Panc1 (cell line): ENCODE measurements around the gene SGSH. TPM values are rescaled to one million over a fixed set of nuclear protein-coding genes. Genes with fewer than 3 reads are reported as not detected.

ENCODE experiments used
- ATAC-seq: fragments of 200-7000 bp; cut with Tn5 transposase; 2 replicates; pipeline ENCODE4 v1.9.1; 2020; ENCODE audit warnings: mild to moderate bottlenecking, moderate library complexity
- BruUV-seq: library from RNA; stranded (reverse); fragments of 400-500 nt; replicated peaks from 2 replicates; lab custom pipeline; 2021; lab: Mats Ljungman, UMichigan
- CTCF ChIA-PET: fragments of 300-600 bp; sonication (Branson Sonifier 250); formaldehyde crosslinking; loops from one replicate; lab custom pipeline; 2022; ENCODE audit warnings: antibody characterized with exemption; lab: Charles Lee
- POLR2A ChIA-PET: fragments of 300-600 bp; sonication (Branson Sonifier 250); formaldehyde crosslinking; loops from one replicate; lab custom pipeline; 2022; ENCODE audit warnings: antibody characterized with exemption; lab: Charles Lee
- DNase-seq: peaks from one replicate; pipeline ENCODE4 v3.0.0-alpha.2; 2010; ENCODE audit warnings: low read depth, low spot score
- H3K27ac ChIP-seq: 2 replicates; pipeline ENCODE4 v1.5.1; 2011; ENCODE audit warnings: mild to moderate bottlenecking, low read length, inconsistent platforms
- H3K27me3 ChIP-seq: fragments of 200-500 bp; sonication (Bioruptor generic); 2 replicates; pipeline ENCODE4 v1.6.0; 2014; ENCODE audit warnings: low read length, inconsistent platforms; ENCODE audit not compliant: control insufficient read depth, insufficient read depth
- H3K36me3 ChIP-seq: fragments of 200-500 bp; sonication (Bioruptor generic); 2 replicates; pipeline ENCODE4 v1.5.1; 2014; ENCODE audit warnings: inconsistent platforms, mild to moderate bottlenecking, low read length, moderate library complexity; ENCODE audit not compliant: control insufficient read depth, insufficient read depth
- H3K4me1 ChIP-seq: 2 replicates; pipeline ENCODE4 v1.5.1; 2011; ENCODE audit warnings: inconsistent platforms, mild to moderate bottlenecking, low read length, moderate library complexity; ENCODE audit not compliant: control insufficient read depth, insufficient read depth
- H3K4me3 ChIP-seq, 2 experiments: 2 replicates each; pipeline ENCODE4 v1.5.1; 2011 to 2012; ENCODE audit warnings: low read depth in 2 of 2, low read length in 2 of 2, mild to moderate bottlenecking in 2 of 2, inconsistent platforms in 1 of 2, moderate library complexity in 1 of 2
- H3K9me3 ChIP-seq: fragments of 200-500 bp; sonication (Bioruptor generic); 2 replicates; pipeline ENCODE4 v1.5.1; 2014; ENCODE audit warnings: low read depth, mild to moderate bottlenecking, inconsistent platforms, low read length, moderate library complexity; ENCODE audit not compliant: control insufficient read depth, insufficient read depth
- CTCF ChIP-seq: fragments of 450-650 bp; IDR thresholded peaks from 2 replicates; pipeline ENCODE4 v1.5.1; 2017; ENCODE audit warnings: mild to moderate bottlenecking
- POLR2AphosphoS5 ChIP-seq: IDR thresholded peaks from 2 replicates; pipeline ENCODE4 v1.6.1; 2012; ENCODE audit warnings: mild to moderate bottlenecking, low read depth, low read length, moderate library complexity
- REST ChIP-seq, 2 experiments: IDR thresholded peaks; 2 replicates each; pipeline ENCODE4 v1.6.1; 2011 to 2012; ENCODE audit warnings: low read depth in 2 of 2, control low read depth in 1 of 2, low read length in 1 of 2, mild to moderate bottlenecking in 1 of 2, moderate library complexity in 1 of 2; ENCODE audit not compliant: insufficient read depth in 1 of 2
- SIN3A ChIP-seq: IDR thresholded peaks from 2 replicates; pipeline ENCODE4 v1.6.1; 2012; ENCODE audit warnings: low read depth, mild to moderate bottlenecking, low read length, moderate library complexity, borderline replicate concordance; ENCODE audit not compliant: insufficient read depth
- TCF7L2 ChIP-seq: IDR thresholded peaks from 2 replicates; pipeline ENCODE4 v1.6.1; 2011; ENCODE audit warnings: mild to moderate bottlenecking, low read depth, low read length, inconsistent platforms
- in situ Hi-C: cut with HindIII; loops from 2 replicates; pipeline ENCODE4 v1.10.0; 2016; ENCODE audit warnings: low sequenced_read_pairs, low pct_unique_long_range_greater_than_20kb
- intact Hi-C: fragments of 100-400 bp; cut with micrococcal nuclease; formaldehyde crosslinking; loops from one replicate; pipeline ENCODE4 v1.10.0; 2022; ENCODE audit not compliant: unreplicated experiment
- total RNA-seq: library from RNA; stranded (reverse); gene quantifications from one replicate; pipeline ENCODE4 v1.2.1, GENCODE V29; 2021; ENCODE audit not compliant: unreplicated experiment

Gene SGSH
- total RNA-seq, 1 experiment from 2014 or later: 70.2 TPM

DNA sequence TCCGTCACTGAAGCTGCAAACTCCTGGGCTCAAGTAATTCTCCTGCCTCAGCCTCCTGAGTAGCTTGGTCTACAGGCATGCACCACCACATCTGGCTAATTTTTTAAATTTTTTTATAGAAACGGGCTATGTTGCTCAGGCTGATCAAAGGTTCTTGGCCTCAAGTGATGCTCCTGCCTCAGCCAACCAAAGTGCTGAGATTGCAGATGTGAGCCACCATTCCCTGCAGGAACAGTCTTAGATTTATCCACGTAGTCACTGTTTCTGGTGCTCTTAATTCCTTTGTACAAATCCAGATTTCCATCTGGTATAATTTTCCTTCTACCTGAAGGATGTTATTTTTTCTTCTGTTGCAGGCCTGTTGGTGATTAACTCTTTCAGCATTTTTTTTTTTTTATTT lies 13.1 kb upstream of the SGSH start:
- H3K4me1 ChIP-seq: no peaks in the 10 kb centered on the region
- no peaks in the 10 kb centered on the region for H3K27me3 ChIP-seq
- CTCF ChIA-PET: no interaction called here
- no peak overlapping the region for H3K27ac ChIP-seq
- in situ Hi-C loops (no loop called here), intact Hi-C loops (no loop called here)
- POLR2A ChIA-PET: no interaction called here
- no peak for ATAC-seq
- no peak overlapping the region for H3K4me3 ChIP-seq
- peaks cover 14% of the 10 kb centered on the region; the same call in 1 of the 2 replicates for H3K9me3 ChIP-seq
- H3K36me3 ChIP-seq: 0 out of 2 replicates have a peak, but pooled peaks cover 2% of the 10 kb centered on the region
- no TSS peak for BruUV-seq
- TF ChIP-seq CTCF: no peak
- no peak for TF ChIP-seq POLR2AphosphoS5
- TF ChIP-seq TCF7L2: no peak
- TF ChIP-seq REST (IDR thresholded peaks at IDR 0.05; ENCODE audit: insufficient read depth in 1 of 2, low read depth in 2 of 2, low read length in 1 of 2): no peak
- no peak for TF ChIP-seq SIN3A
- no peak for DNase-seq

DNA sequence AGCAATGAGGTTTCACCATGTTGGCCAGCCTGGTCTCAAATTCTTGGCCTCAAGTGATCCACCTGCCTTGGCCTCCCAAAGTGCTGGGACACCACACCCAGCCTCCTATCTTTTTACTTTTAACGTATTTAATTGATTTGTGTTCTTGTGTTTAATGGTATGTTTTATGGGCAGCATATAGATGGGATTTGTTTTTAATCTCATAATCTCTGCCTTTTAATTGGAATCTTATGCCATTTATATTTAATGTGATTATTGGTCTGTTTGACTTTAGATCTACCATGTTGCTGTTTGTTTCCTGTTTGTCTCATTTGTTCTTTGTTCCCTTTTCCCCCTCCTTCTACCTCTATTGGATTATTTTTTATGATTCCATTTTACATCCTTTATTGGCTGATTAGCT lies 12.3 kb upstream of the SGSH start:
- Histone ChIP-seq H3K9me3 (peaks cover 14% of the 10 kb centered on the region; the same call in 1 of the 2 replicates), H3K4me3 (no peak overlapping the region), H3K36me3 (no peaks in the 10 kb centered on the region), H3K4me1 (no peaks in the 10 kb centered on the region), H3K27me3 (no peaks in the 10 kb centered on the region), H3K27ac (no peak overlapping the region)
- no peak for DNase-seq
- no peak for TF ChIP-seq CTCF
- no peak for TF ChIP-seq POLR2AphosphoS5
- TF ChIP-seq REST (IDR thresholded peaks at IDR 0.05; ENCODE audit: insufficient read depth in 1 of 2, low read depth in 2 of 2, low read length in 1 of 2): no peak
- TF ChIP-seq SIN3A: no peak
- no peak for TF ChIP-seq TCF7L2
- intact Hi-C loops (no loop called here), in situ Hi-C loops (no loop called here)
- no TSS peak for BruUV-seq
- ATAC-seq: no peak
- ChIA-PET CTCF (interaction anchor here (0.6 kb wide), 1 partner anchor 84 kb away, joined by 4 read pairs; no protein-coding TSS in a partner anchor), POLR2A (no interaction called here)
